Activated CD4-positive, CD25-positive, alpha-beta regulatory T cell treated with anti-CD3 and anti-CD28 coated beads, Interleukin-2, amount 50 U/mL, for 24 hours (primary cell): ENCODE data around the gene IRF8.
"Not testable (repeated sequence)": the region's sequence is repeated elsewhere in the genome, so short reads cannot be mapped to it uniquely, and the experiment has no call there.

Source experiments
- ATAC-seq, 2 donors: fragments of 150-1000 bp; cut with Tn5 transposase; one replicate each; pipeline ENCODE4 v1.10.0; 2021; ENCODE audit warnings: mild to moderate bottlenecking in 1 of 2, moderate library complexity in 1 of 2

The IRF8 gene

GRCh38 chr16:85940214-85940613 lies 41.3 kb downstream of the IRF8 start:
- ATAC-seq: no peak

- no peak for ATAC-seq
Measured at GRCh38 chr16:85941863-85942644, 43.1 kb downstream of the IRF8 start.

- ATAC-seq: not testable (repeated sequence)
Measured at GRCh38 chr16:85942659-85943058, 43.7 kb downstream of the IRF8 start.

GRCh38 chr16:85943711-85944110 lies 44.7 kb downstream of the IRF8 start:
- ATAC-seq: no peak

GRCh38 chr16:85944572-85945423 lies 45.8 kb downstream of the IRF8 start:
- no peak for ATAC-seq

- no peak for ATAC-seq
Measured at GRCh38 chr16:85945424-85945751, 46.4 kb downstream of the IRF8 start.

GRCh38 chr16:85946541-85947124 lies 47.7 kb downstream of the IRF8 start:
- no peak for ATAC-seq

- peak; percentile 93 to 95 for ATAC-seq
Measured at GRCh38 chr16:85947230-85948137, 48.5 kb downstream of the IRF8 start.

- ATAC-seq: peak in 1 of 2 donors; percentile 2
Measured at GRCh38 chr16:85948138-85948509, 49.2 kb downstream of the IRF8 start.

GRCh38 chr16:85948616-85949265 lies 49.8 kb downstream of the IRF8 start:
- no peak for ATAC-seq

GRCh38 chr16:85950136-85950918 lies 51.4 kb downstream of the IRF8 start:
- no peak for ATAC-seq

- ATAC-seq: no peak
Measured at GRCh38 chr16:85952197-85952596, 53.2 kb downstream of the IRF8 start.

GRCh38 chr16:85952811-85953210 lies 53.8 kb downstream of the IRF8 start:
- ATAC-seq: no peak

GRCh38 chr16:85954927-85955519 lies 56.1 kb downstream of the IRF8 start:
- no peak for ATAC-seq

- no peak for ATAC-seq
Measured at GRCh38 chr16:85955566-85955965, 56.6 kb downstream of the IRF8 start.

GRCh38 chr16:85956426-85956825 lies 57.5 kb downstream of the IRF8 start:
- ATAC-seq: no peak

- ATAC-seq: no peak
Measured at GRCh38 chr16:85958731-85959130, 59.8 kb downstream of the IRF8 start.

- no peak for ATAC-seq
Measured at GRCh38 chr16:85959686-85960085, 60.7 kb downstream of the IRF8 start.

- no peak for ATAC-seq
Measured at GRCh38 chr16:85960486-85961046, 61.6 kb downstream of the IRF8 start.
